GM15510 (cell line): ENCODE results near the gene TMOD1.

Experiments
- POLR2A ChIP-seq: IDR thresholded peaks from 3 replicates; pipeline ENCODE4 v1.6.1; 2011; ENCODE audit warnings: borderline replicate concordance; ENCODE audit not compliant: insufficient read length; ENCODE audit errors: extremely low read depth

Gene TMOD1

DNA sequence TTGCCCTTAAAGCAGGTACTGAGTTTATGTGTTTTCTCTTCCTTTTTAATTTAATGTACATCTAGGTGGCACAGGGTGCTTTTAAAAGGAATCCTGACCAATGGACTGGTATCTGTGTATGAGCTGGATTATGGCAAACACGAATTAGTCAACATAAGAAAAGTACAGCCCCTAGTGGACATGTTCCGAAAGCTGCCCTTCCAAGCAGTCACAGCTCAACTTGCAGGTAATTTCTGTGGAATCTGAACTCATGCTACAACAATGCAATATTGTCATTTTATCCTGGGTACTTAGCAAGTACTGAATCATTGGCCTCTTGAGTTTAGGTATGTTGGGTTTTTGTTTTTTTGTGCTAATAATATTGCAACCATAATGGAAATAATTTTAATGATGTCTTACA is 14.4 kb upstream of the TMOD1 start:
- no peak for TF ChIP-seq POLR2A

- no peak for TF ChIP-seq POLR2A
These were observed 13.6 kb upstream of the TMOD1 start for GRCh38 chr9:97487861-97488260.

DNA sequence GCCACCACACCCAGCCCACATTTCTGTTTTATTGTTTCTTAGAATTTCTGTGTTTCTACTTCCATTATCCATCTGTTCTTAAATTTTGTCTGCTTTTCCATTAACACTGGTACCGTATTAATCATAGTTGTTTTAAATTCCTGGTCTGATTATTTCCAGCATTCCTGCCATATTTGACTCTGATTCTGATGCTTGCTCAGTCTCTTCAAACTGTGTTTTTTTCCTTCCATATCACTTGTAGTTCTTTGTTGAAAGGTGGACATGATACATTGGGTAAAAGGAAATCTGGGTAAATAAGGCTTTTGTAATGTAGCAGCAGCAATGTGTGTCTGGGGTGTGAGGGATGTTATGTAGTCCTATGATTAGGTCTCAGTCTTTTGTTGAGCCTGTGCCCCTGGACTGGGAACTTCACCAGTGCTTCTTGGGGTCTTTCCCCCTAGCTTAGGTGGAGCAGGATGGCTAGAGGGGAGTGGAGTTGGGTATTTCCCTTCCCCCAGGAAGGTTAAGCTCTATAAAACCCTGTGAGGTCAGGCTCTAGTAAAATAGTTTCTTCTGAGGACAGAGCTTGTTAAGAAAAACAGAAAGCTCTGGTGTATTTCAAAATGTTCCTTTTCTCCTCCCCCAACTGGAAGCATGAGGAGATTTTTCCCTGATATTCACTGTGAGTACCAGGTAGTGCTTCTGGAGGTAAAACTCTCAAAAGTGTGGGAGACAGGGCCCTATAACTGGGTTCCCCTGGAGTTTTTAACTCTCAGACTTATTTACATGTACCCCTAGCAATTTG is 10.1 kb upstream of the TMOD1 start:
- no peak for TF ChIP-seq POLR2A

DNA sequence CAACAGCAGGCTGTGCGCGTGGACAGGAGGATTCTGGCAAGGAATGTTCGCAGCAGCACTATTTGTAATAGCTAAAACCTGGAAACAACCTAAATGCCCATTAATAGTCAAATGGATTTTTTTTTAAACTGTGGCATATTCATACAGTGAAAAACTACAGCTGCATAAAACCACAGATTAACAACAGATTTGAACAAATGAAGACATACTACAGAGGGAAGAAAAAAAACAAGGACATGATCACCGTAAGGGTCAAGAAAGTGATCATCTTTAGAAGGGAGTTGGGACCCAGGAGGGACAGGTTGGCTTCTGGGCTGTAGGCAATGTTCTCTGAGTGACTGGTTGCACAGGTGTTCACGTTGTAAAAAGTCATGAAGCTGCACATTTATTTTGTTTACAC is 1.2 kb upstream of the TMOD1 start:
- no peak for TF ChIP-seq POLR2A

DNA sequence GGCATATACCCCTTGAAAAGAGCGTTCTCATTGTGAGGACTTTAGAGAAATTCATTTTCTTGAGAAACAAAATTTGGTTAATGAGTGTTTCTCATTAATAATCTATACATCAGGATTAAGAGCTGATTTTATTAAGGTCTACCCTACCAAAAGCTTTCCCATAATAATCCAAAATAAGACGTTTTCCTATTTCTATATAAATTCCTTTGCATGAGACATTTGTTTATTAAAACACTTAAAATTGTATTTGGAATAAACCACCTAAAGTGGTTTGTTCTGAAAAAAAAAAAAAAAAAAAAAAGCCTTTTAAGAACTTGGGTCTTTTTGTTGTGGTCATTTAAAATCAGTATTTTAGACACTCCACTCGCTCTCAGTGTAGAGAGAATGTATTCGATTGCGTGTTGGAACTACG is 695 bp upstream of the TMOD1 start:
- TF ChIP-seq POLR2A: no peak

GRCh38 chr9:97501972-97502221 is 431 bp downstream of the TMOD1 start:
- no peak for TF ChIP-seq POLR2A

- TF ChIP-seq POLR2A: no peak
These were observed 937 bp downstream of the TMOD1 start for GRCh38 chr9:97502222-97502983.

- no peak for TF ChIP-seq POLR2A
These were observed 1.8 kb downstream of the TMOD1 start for GRCh38 chr9:97502984-97503861.

- TF ChIP-seq POLR2A: no peak
These were observed 2.4 kb downstream of the TMOD1 start for GRCh38 chr9:97503862-97504210.

GRCh38 chr9:97504381-97505216 is 3.1 kb downstream of the TMOD1 start:
- no peak for TF ChIP-seq POLR2A

- no peak for TF ChIP-seq POLR2A
These were observed 4.4 kb downstream of the TMOD1 start for GRCh38 chr9:97505845-97506244.

GRCh38 chr9:97506306-97506705 is 4.8 kb downstream of the TMOD1 start:
- no peak for TF ChIP-seq POLR2A

- no peak for TF ChIP-seq POLR2A
These were observed 5.3 kb downstream of the TMOD1 start for GRCh38 chr9:97506787-97507186.

DNA sequence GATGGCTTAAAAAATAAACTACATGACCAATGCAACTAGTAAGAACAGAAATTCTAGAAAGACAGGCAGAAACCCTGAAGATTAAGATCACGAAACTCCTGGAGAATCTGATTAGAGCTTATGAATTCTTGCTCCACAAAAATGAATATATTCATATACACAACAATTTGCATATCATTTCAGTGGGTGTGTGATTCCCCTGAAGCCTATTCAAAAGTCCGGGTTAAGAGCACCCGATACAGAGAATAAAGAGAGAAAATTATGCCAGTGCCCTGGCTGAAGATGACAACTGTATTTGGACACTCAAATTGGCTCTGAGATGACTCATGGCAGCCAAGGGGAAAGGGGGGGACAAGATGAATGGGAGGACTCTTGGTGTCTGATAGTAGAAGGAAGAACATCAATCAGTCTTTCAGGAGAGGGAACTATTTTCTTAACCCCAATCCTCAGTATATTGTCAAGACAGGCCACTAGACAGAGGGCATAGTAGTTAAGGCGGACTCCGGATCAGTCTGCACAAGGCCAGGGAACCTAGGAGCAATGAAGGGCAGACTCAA is 6.0 kb downstream of the TMOD1 start:
- no peak for TF ChIP-seq POLR2A

DNA sequence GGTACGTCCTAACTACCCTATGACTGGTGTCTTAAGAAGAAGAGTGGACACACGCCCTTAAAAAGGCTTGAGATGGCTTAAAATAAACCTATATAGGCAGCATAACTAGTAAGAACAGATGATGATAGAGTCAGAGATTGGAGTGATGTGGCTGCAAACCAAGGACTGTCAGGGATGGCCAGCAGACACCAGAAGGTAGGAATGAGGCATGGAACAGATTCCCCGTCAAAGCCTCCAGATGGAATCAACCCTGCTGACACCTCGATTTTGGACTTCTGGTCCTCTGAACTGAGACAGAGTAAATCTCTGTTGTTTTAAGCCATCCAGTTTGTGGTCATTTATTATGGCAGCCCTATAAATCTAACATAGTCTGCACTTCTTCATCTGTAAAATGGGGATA is 7.4 kb downstream of the TMOD1 start:
- TF ChIP-seq POLR2A: no peak
